PFSK-1 (cell line): Measurements from ENCODE around the gene DRC3.

Source experiments
- SIN3A ChIP-seq: IDR thresholded peaks from 2 replicates; pipeline ENCODE4 v1.6.1; 2012; ENCODE audit warnings: mild to moderate bottlenecking, low read length, moderate library complexity, borderline replicate concordance; ENCODE audit not compliant: insufficient read depth
- TAF1 ChIP-seq: IDR thresholded peaks from 2 replicates; pipeline ENCODE4 v1.6.1; 2012; ENCODE audit warnings: low read length, control low read depth, borderline replicate concordance; ENCODE audit not compliant: insufficient read depth

- TF ChIP-seq TAF1 (no peak), SIN3A (no peak)
Observed at GRCh38 chr17:18045691-18046350, 73.2 kb downstream of the DRC3 start.
